Choroid plexus epithelial cell (primary cell): ENCODE results near the gene CKAP5.

Source experiments
- DNase-seq: peaks from one replicate; pipeline ENCODE4 v3.0.0-alpha.2; 2010; ENCODE audit warnings: low read depth
- H3K4me3 ChIP-seq: 2 replicates; pipeline ENCODE4 v1.5.1; 2011; ENCODE audit warnings: low read depth, mild to moderate bottlenecking, control low read depth, low read length, moderate library complexity
- CTCF ChIP-seq: conservative IDR thresholded peaks from 2 replicates; pipeline ENCODE4 v1.5.1; 2011; ENCODE audit warnings: low read depth, mild to moderate bottlenecking, control low read depth, inconsistent platforms, low read length, moderate library complexity

Gene CKAP5

DNA sequence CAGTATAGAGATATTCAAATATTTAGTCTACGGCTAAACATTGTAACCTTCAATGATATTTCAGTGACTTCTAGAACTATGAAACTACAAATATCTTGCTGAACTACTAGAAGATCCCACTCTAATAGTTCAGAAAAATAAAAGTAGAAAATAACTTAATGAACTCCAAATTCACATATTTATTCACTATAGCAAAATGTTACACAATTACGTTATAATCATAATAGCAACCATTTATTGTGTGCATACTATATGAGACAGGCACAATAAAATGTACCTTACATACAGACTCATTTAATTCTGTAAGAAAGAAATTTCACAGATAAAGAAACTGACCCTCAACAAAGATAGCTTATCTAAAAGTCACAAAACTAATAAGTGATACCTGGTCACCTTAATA lies 69.2 kb downstream of the CKAP5 start:
- H3K4me3 ChIP-seq, result no peak overlapping the region
- DNase-seq, result no peak
- no peak for TF ChIP-seq CTCF

DNA sequence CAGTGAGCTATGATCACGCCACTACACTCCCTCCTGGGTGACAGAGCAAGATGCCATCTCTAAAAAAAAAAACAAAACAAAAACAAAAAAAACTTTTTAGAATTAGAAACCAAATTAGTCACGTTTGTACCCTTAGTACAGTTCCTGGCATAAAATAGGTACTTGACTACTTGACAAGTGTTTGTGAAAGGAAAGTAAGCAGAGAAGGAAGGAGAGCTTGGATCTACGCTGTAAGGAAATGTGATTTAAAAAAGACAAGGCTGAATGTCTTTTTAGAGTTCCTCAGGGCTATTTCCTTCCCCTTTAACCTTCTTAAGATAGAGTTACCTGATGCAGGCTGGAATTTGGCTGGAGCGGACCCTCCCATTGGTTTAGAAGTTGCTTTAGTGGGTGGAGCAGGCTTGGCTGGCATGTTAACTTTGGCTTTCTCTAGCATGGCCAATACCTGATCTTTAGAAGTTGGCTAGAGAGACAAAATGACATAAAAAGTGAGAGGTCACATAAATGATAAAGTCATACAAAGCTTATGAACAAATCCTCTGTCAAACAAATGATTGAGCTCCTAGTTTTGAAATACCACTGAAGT lies 76.4 kb downstream of the CKAP5 start:
- TF ChIP-seq CTCF, result no peak
- DNase-seq, result no peak
- no peak overlapping the region for H3K4me3 ChIP-seq

GRCh38 chr11:46766656-46767055 lies 79.4 kb downstream of the CKAP5 start:
- TF ChIP-seq CTCF, result no peak
- DNase-seq, result no peak
- no peak overlapping the region for H3K4me3 ChIP-seq

DNA sequence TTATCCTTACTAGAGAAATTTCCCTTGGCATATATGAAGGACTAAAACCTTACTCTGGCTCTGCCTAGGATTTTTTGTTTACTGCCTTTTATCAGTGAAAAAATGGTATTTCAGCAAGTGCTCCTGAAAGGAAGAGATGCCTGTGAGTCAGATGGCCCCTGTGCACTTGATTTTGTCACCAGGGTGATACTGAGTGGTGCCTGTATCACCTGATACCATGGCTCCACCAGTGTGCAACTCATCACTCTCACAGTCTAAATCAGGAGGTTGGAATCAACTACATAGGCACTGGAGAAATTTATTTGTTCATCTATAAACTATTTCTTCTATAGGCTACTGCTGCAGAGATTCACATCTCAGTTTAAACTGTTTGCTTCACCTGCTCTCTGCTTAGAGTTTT lies 83.8 kb downstream of the CKAP5 start:
- H3K4me3 ChIP-seq, result no peak overlapping the region
- peak; percentile 15 for DNase-seq
- no peak for TF ChIP-seq CTCF

- no peak for TF ChIP-seq CTCF
- DNase-seq, result no peak
- H3K4me3 ChIP-seq, result no peak overlapping the region
Measured at GRCh38 chr11:46761807-46762206, 84.3 kb downstream of the CKAP5 start.

- TF ChIP-seq CTCF, result no peak
- H3K4me3 ChIP-seq, result no peak overlapping the region
- DNase-seq, result no peak
Measured at GRCh38 chr11:46760429-46761128, 85.5 kb downstream of the CKAP5 start.

GRCh38 chr11:46759196-46759595 lies 86.9 kb downstream of the CKAP5 start:
- TF ChIP-seq CTCF, result no peak
- no peak for DNase-seq
- H3K4me3 ChIP-seq, result no peak overlapping the region
